Motor neuron (in vitro differentiated cells): Measurements from ENCODE around the gene ACOX2. TPM values are rescaled to one million over a fixed set of nuclear protein-coding genes. Genes with fewer than 3 reads are reported as not detected.

Experiments
- ATAC-seq, 8 experiments: fragments of 200-7000 bp; cut with Tn5 transposase; replicated peaks in 6 of 8; 2 replicates each; pipeline ENCODE4 v1.8.0; 2021; ENCODE audit warnings: mild to moderate bottlenecking in 8 of 8, moderate library complexity in 8 of 8
- H3K27ac ChIP-seq, 2 donors: fragments of 250-450 bp; sonication (Bioruptor Pico); 2 replicates each; pipeline ENCODE4 v1.9.0; 2021; ENCODE audit warnings: antibody characterized with exemption in 2 of 2, mild to moderate bottlenecking in 2 of 2, moderate library complexity in 1 of 2
- H3K4me1 ChIP-seq, 2 donors: fragments of 250-450 bp; sonication (Bioruptor Pico); replicated peaks in 1 of 2; 2 replicates each; pipeline ENCODE4 v1.6.1; 2021; ENCODE audit warnings: antibody characterized with exemption in 2 of 2, mild to moderate bottlenecking in 2 of 2, moderate library complexity in 1 of 2
- H3K4me3 ChIP-seq, 5 donors: fragments of 250-450 bp; sonication (Bioruptor Pico); 2 replicates each; pipeline ENCODE4 v1.9.0; 2021; ENCODE audit warnings: antibody characterized with exemption in 5 of 5, mild to moderate bottlenecking in 5 of 5, moderate library complexity in 4 of 5
- WGBS, 10 experiments: fragments of 450-650 bp; shearing (Covaris generic); methylation state at CpG; one replicate each; pipeline ENCODE4 v1.0.0; 2022; 5-methylcytosine and 5-hydroxymethylcytosine counted together
- in situ Hi-C, 9 experiments: fragments of 400-800 bp; cut with MboI; loops; one replicate each; pipeline ENCODE4 v1.15.0; 2021; ENCODE audit warnings: low sequenced_read_pairs in 9 of 9, low pct_unique_long_range_greater_than_20kb in 2 of 9; ENCODE audit not compliant: unreplicated experiment in 9 of 9
- total RNA-seq, 8 experiments: library from RNA; unstranded; fragments of 300-600 nt; gene quantifications; 2 replicates each; pipeline versions ENCODE4 v1.2.3 to v1.2.4, GENCODE V29; 2022

Gene ACOX2
- total RNA-seq, 8 experiments from 2014 or later = 0.33 to 17.4 (median 5.3) TPM

- 82 to 100% (median 99%) methylated on average over 2 to 7 of the region's 12 CpGs; no CpG with 5 or more reads in 4 of the 10 experiments for WGBS, 10 experiments
- no peak overlapping the region for H3K4me3 ChIP-seq
- H3K27ac ChIP-seq = peak overlapping the region in 1 of 2 donors; percentile 21
- no peak for ATAC-seq
- H3K4me1 ChIP-seq = peaks cover 26 to 33% of the 10 kb centered on the region in 2 donors
- in situ Hi-C loops = no loop called here
Measured at GRCh38 chr3:58470363-58471024, 66.5 kb downstream of the ACOX2 start.

GRCh38 chr3:58469096-58469495 is 67.9 kb downstream of the ACOX2 start:
- WGBS, 10 experiments = 0 to 93% (median 51%) methylated on average over 2 to 4 of the region's 4 CpGs; no CpG with 5 or more reads in 2 of the 10 experiments
- peaks cover 13 to 21% of the 10 kb centered on the region in 2 donors for H3K4me1 ChIP-seq
- no peak overlapping the region for H3K27ac ChIP-seq
- no peak overlapping the region for H3K4me3 ChIP-seq
- in situ Hi-C loops = no loop called here
- ATAC-seq = peak in 1 of 8 experiments; percentile 22

- no peak for ATAC-seq
- in situ Hi-C loops = no loop called here
- Histone ChIP-seq H3K27ac (no peak overlapping the region), H3K4me3 (no peak overlapping the region), H3K4me1 (peaks cover 13 to 21% of the 10 kb centered on the region in 2 donors)
- WGBS, 10 experiments = 67 to 100% (median 93%) methylated on average over 1 to 4 of the region's 4 CpGs; no CpG with 5 or more reads in 1 of the 10 experiments
Measured at GRCh38 chr3:58466899-58467563, 70.0 kb downstream of the ACOX2 start.

- no peak overlapping the region for H3K4me3 ChIP-seq
- in situ Hi-C loops = no loop called here
- no peak for ATAC-seq
- H3K27ac ChIP-seq = no peak overlapping the region
- peaks cover 0 to 8% of the 10 kb centered on the region in 2 donors for H3K4me1 ChIP-seq
- 73 to 100% (median 89%) methylated on average over 1 to 3 of the region's 3 CpGs; no CpG with 5 or more reads in 2 of the 10 experiments for WGBS, 10 experiments
Measured at GRCh38 chr3:58464866-58465265, 72.1 kb downstream of the ACOX2 start.

GRCh38 chr3:58463942-58464271 is 73.1 kb downstream of the ACOX2 start:
- Histone ChIP-seq H3K4me3 (no peak overlapping the region), H3K27ac (no peak overlapping the region), H3K4me1 (peaks cover 0 to 2% of the 10 kb centered on the region in 2 donors)
- 13 to 77% (median 46%) methylated on average over 1 to 5 of the region's 5 CpGs for WGBS, 10 experiments
- in situ Hi-C loops = no loop called here
- no peak for ATAC-seq

GRCh38 chr3:58463181-58463941 is 73.6 kb downstream of the ACOX2 start:
- Histone ChIP-seq H3K27ac (no peak overlapping the region), H3K4me3 (no peak overlapping the region), H3K4me1 (no peaks in the 10 kb centered on the region)
- peak; percentile 82 to 94 (median 86) for ATAC-seq
- 0 to 85% (median 61%) methylated on average over 5 to 16 of the region's 18 CpGs for WGBS, 10 experiments
- in situ Hi-C loops = no loop called here

GRCh38 chr3:58462829-58463180 is 74.2 kb downstream of the ACOX2 start:
- Histone ChIP-seq H3K4me3 (no peak overlapping the region), H3K4me1 (no peaks in the 10 kb centered on the region), H3K27ac (no peak overlapping the region)
- 53 to 100% (median 75%) methylated on average over 1 to 3 of the region's 4 CpGs; no CpG with 5 or more reads in 6 of the 10 experiments for WGBS, 10 experiments
- peak in 1 of 8 experiments; percentile 3 for ATAC-seq
- in situ Hi-C loops = no loop called here

GRCh38 chr3:58459160-58459559 is 77.8 kb downstream of the ACOX2 start:
- H3K4me3 ChIP-seq = no peak overlapping the region
- no peak overlapping the region for H3K27ac ChIP-seq
- peak in 4 of 8 experiments; percentile 16 to 49 (median 29) for ATAC-seq
- in situ Hi-C loops = no loop called here
- H3K4me1 ChIP-seq = no peaks in the 10 kb centered on the region
- 0 to 100% (median 60%) methylated on average over 1 to 3 of the region's 4 CpGs for WGBS, 10 experiments

Other genes starting within 250 kb of the ACOX2 start
- 10 to 100 TPM; 10.3 to 17.6 (median 14.3) TPM for gene RPP14, start 230.9 kb downstream of the ACOX2 start, total RNA-seq
- gene HTD2, start 230.7 kb downstream of the ACOX2 start, total RNA-seq = 10 to 100 TPM in 4 of 8 experiments, 1 to 10 TPM in 4; 7.2 to 10.8 (median 9.0) TPM
- gene PXK, start 204.3 kb downstream of the ACOX2 start, total RNA-seq = 10 to 100 TPM in 7 of 8 experiments, 1 to 10 TPM in 1; 8.4 to 34.6 (median 18.5) TPM
- gene PDHB, start 103.4 kb downstream of the ACOX2 start, total RNA-seq = 100 to 1,000 TPM in 2 of 8 experiments, 10 to 100 TPM in 6; 48.7 to 122 (median 80.9) TPM
- gene KCTD6, start 45.1 kb downstream of the ACOX2 start, total RNA-seq = 10 to 100 TPM in 7 of 8 experiments, 1 to 10 TPM in 1; 8.9 to 22.2 (median 17.5) TPM
- 1 to 10 TPM in 5 of 8 experiments, under 1 TPM in 3; 0.27 to 7.3 (median 1.3) TPM for gene FAM107A, start 40.2 kb upstream of the ACOX2 start, total RNA-seq
- gene FAM3D, start 129.6 kb upstream of the ACOX2 start, total RNA-seq = under 1 TPM in 4 of 8 experiments, not detected in 4; 0.16 to 0.50 (median 0.18) TPM